B cell (primary cell): ENCODE measurements around the gene MIF. TPM values are rescaled to one million over a fixed set of nuclear protein-coding genes. Genes with fewer than 3 reads are reported as not detected.

Experiments
- ATAC-seq: fragments of 200-7000 bp; cut with Tn5 transposase; one replicate; pipeline ENCODE4 v1.10.0; 2021; ENCODE audit warnings: low read depth, mild to moderate bottlenecking, moderate number of reproducible peaks, moderate library complexity
- CTCF ChIA-PET: fragments of 350-600 bp; sonication (Branson Sonifier 250); formaldehyde crosslinking; loops from one replicate; lab custom pipeline; 2021; ENCODE audit warnings: antibody characterized with exemption, inconsistent platforms; lab: Charles Lee
- POLR2A ChIA-PET: fragments of 350-600 bp; sonication (Branson Sonifier 250); formaldehyde crosslinking; loops from one replicate; lab custom pipeline; 2021; ENCODE audit warnings: antibody characterized with exemption; lab: Charles Lee
- DNase-seq: peaks from one replicate; pipeline ENCODE4 v3.0.0; 2013
- H2AFZ ChIP-seq: 2 replicates; pipeline ENCODE4 v1.6.1; 2012; ENCODE audit warnings: mild to moderate bottlenecking, low read depth, low read length; ENCODE audit not compliant: insufficient read depth, poor library complexity, severe bottlenecking
- H3K27ac ChIP-seq, 2 donors: 1 replicate in 1 of 2; 2 replicates in 1 of 2; pipeline ENCODE4 v1.5.1; 2012 to 2013; ENCODE audit warnings: low read length in 2 of 2, mild to moderate bottlenecking in 2 of 2, moderate library complexity in 1 of 2
- H3K27me3 ChIP-seq, 4 experiments: fragments of 200-600 bp in 1 of 4; sonication (generic) in 1 of 4; replicated peaks in 1 of 4; 1 replicate in 2 of 4; 2 replicates in 2 of 4; pipeline versions ENCODE4 v1.6.1 to v1.7.0; 2013 to 2016; ENCODE audit warnings: low read length in 3 of 4, mild to moderate bottlenecking in 2 of 4, mixed read lengths in 1 of 4, moderate library complexity in 1 of 4; ENCODE audit not compliant: insufficient read depth in 4 of 4, control insufficient read depth in 3 of 4; ENCODE audit errors: control extremely low read depth in 1 of 4
- H3K36me3 ChIP-seq, 2 experiments: replicated peaks in 1 of 2; 1 replicate in 1 of 2; 2 replicates in 1 of 2; pipeline versions ENCODE4 v1.6.1 to v1.7.1; 2013; ENCODE audit warnings: low read length in 1 of 2; ENCODE audit not compliant: insufficient read depth in 2 of 2, control insufficient read depth in 1 of 2; ENCODE audit errors: control extremely low read depth in 1 of 2, extremely low read depth in 1 of 2
- H3K4me1 ChIP-seq, 2 donors: fragments of 200-600 bp in 1 of 2; sonication (generic) in 1 of 2; 1 replicate in 1 of 2; 2 replicates in 1 of 2; pipeline versions ENCODE4 v1.5.1 to v1.6.1; 2013 to 2017; ENCODE audit warnings: low read length in 2 of 2; ENCODE audit not compliant: control insufficient read depth in 2 of 2, insufficient read depth in 2 of 2
- H3K4me2 ChIP-seq: replicated peaks from 2 replicates; pipeline ENCODE3; 2012; ENCODE audit warnings: mild to moderate bottlenecking, low read depth, low read length; ENCODE audit not compliant: poor library complexity, severe bottlenecking
- H3K4me3 ChIP-seq, 5 experiments: fragments of 200-600 bp in 1 of 5; sonication (generic) in 1 of 5; 1 replicate in 3 of 5; 2 replicates in 2 of 5; pipeline versions ENCODE4 v1.5.1 to v1.7.0; 2011 to 2016; ENCODE audit warnings: low read length in 4 of 5, mild to moderate bottlenecking in 4 of 5, low read depth in 2 of 5, control low read depth in 1 of 5, moderate library complexity in 1 of 5; ENCODE audit not compliant: insufficient read depth in 1 of 5; ENCODE audit errors: control extremely low read depth in 1 of 5, extremely low read depth in 1 of 5
- H3K79me2 ChIP-seq: fragments of 200-600 bp; sonication (generic); one replicate; pipeline ENCODE4 v1.6.0; 2016; ENCODE audit warnings: low read length; ENCODE audit not compliant: control insufficient read depth, insufficient read depth
- H3K9ac ChIP-seq: fragments of 200-600 bp; sonication (generic); 2 replicates; pipeline ENCODE4 v1.6.1; 2017; ENCODE audit warnings: mild to moderate bottlenecking, low read length, moderate library complexity
- H3K9me3 ChIP-seq, 3 donors: one replicate each; pipeline versions ENCODE4 v1.6.1 to v1.7.1; 2013; ENCODE audit warnings: low read length in 2 of 3; ENCODE audit not compliant: control insufficient read depth in 2 of 3, insufficient read depth in 1 of 3; ENCODE audit errors: control extremely low read depth in 1 of 3
- H4K20me1 ChIP-seq: 2 replicates; pipeline ENCODE4 v1.6.0; 2012; ENCODE audit warnings: mild to moderate bottlenecking, low read length; ENCODE audit not compliant: insufficient read depth, control insufficient read depth, poor library complexity, severe bottlenecking
- H3K27ac Mint-ChIP-seq: one replicate; pipeline ENCODE4 v1.8.0; 2021; ENCODE audit warnings: mixed read lengths
- H3K27me3 Mint-ChIP-seq: one replicate; pipeline ENCODE4 v1.8.0; 2021; ENCODE audit warnings: mixed read lengths
- H3K4me1 Mint-ChIP-seq: one replicate; pipeline ENCODE4 v1.8.0; 2021; ENCODE audit warnings: mixed read lengths
- H3K4me3 Mint-ChIP-seq: one replicate; pipeline ENCODE4 v1.8.0; 2021; ENCODE audit warnings: mixed read lengths
- H3K9me3 Mint-ChIP-seq: one replicate; pipeline ENCODE4 v1.8.0; 2022; ENCODE audit warnings: mixed read lengths; ENCODE audit not compliant: insufficient read depth
- EZH2 ChIP-seq: IDR thresholded peaks from 2 replicates; pipeline ENCODE4 v1.6.1; 2012; ENCODE audit warnings: borderline replicate concordance, low read depth, mild to moderate bottlenecking, moderate library complexity, low read length; ENCODE audit not compliant: insufficient read depth, poor library complexity, severe bottlenecking
- WGBS: methylation state at CpG from one replicate; pipeline ENCODE4 v1.1.5; 2013; ENCODE audit warnings: missing lambda C conversion rate; ENCODE audit not compliant: insufficient coverage; 5-methylcytosine and 5-hydroxymethylcytosine counted together
- intact Hi-C: fragments of 100-400 bp; cut with micrococcal nuclease; formaldehyde crosslinking; loops from one replicate; pipeline ENCODE4 v1.10.0; 2022
- polyA plus RNA-seq: library from polyadenylated mRNA; depleted of rRNA; stranded (reverse); fragments of >200 nt; gene quantifications from 2 replicates; pipeline ENCODE4 v1.2.3, GENCODE V29; 2012
- total RNA-seq, 2 donors: library from RNA; stranded (reverse); fragments of 120-200 nt in 1 of 2; gene quantifications; 1 replicate in 1 of 2; 2 replicates in 1 of 2; pipeline versions ENCODE4 v1.2.3 to v1.2.4, GENCODE V29; 2013 to 2022
- TF ChIP-seq, protein P1 (sequence below): fragments of 200-600 bp; IDR thresholded peaks from one replicate; pipeline ENCODE4 v1.8.0; 2022; ENCODE audit warnings: antibody characterized with exemption, mild to moderate bottlenecking

Gene MIF
- total and polyA plus RNA-seq, 2 donors (not counting 1 experiment from before 2014, with no cell fraction given) = 143 to 272 TPM

DNA sequence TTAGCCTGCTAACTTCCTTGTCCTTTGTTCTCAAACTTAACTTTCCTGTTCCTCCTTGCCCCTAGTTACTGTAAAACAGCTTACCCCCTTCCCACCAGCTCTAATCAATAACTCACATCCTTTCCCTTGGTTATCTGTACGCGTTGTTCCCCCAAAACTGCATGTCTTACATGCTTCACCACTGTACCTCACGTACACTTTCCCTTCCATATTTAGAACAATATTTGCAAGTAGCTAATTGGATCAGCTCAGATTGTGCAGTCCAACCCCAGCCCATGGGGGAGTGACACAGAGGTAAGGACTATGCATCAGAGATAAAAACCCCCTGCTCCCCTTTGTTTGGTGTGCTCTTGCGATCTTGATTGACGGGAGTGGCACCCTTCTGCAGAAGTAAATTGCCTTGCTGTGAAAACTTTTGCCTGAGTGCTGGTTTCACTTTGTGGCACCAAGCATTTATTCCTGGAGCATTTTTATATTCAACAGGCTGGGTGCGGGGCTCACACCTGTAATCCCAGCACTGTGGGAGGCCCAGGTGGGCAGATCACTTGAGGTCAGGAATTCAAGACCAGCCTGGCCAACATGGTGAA lies 30.9 kb downstream of the MIF start:
- H3K27me3 ChIP-seq = peaks cover 0 to 2% (median 0%) of the 10 kb centered on the region in 4 experiments
- H3K9me3 Mint-ChIP-seq = peaks cover 4% of the 10 kb centered on the region
- DNase-seq = peak; percentile 6
- no peaks in the 10 kb centered on the region for H3K27me3 Mint-ChIP-seq
- peak overlapping the region; percentile 50 for H3K27ac Mint-ChIP-seq
- H3K4me3 Mint-ChIP-seq = no peak overlapping the region
- peaks cover 13% of the 10 kb centered on the region for H3K4me1 Mint-ChIP-seq
- CTCF ChIA-PET = no interaction called here
- H3K4me3 ChIP-seq = no peak overlapping the region
- no peak for ATAC-seq
- H4K20me1 ChIP-seq = no peaks in the 10 kb centered on the region
- H3K9ac ChIP-seq = no peak overlapping the region
- no peak overlapping the region for H3K27ac ChIP-seq
- H3K36me3 ChIP-seq = peaks cover 0 to 49% of the 10 kb centered on the region in 2 experiments
- TF ChIP-seq, protein P1, sequence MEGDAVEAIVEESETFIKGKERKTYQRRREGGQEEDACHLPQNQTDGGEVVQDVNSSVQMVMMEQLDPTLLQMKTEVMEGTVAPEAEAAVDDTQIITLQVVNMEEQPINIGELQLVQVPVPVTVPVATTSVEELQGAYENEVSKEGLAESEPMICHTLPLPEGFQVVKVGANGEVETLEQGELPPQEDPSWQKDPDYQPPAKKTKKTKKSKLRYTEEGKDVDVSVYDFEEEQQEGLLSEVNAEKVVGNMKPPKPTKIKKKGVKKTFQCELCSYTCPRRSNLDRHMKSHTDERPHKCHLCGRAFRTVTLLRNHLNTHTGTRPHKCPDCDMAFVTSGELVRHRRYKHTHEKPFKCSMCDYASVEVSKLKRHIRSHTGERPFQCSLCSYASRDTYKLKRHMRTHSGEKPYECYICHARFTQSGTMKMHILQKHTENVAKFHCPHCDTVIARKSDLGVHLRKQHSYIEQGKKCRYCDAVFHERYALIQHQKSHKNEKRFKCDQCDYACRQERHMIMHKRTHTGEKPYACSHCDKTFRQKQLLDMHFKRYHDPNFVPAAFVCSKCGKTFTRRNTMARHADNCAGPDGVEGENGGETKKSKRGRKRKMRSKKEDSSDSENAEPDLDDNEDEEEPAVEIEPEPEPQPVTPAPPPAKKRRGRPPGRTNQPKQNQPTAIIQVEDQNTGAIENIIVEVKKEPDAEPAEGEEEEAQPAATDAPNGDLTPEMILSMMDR = no peak
- no peak for TF ChIP-seq EZH2
- intact Hi-C loops = no loop called here
- POLR2A ChIA-PET = no interaction called here
- peaks cover 6 to 12% of the 10 kb centered on the region in 2 donors for H3K4me1 ChIP-seq
- H3K4me2 ChIP-seq = no peak overlapping the region
- peaks cover 0 to 28% (median 9%) of the 10 kb centered on the region in 3 donors for H3K9me3 ChIP-seq
- H3K79me2 ChIP-seq = peaks cover 36% of the 10 kb centered on the region
- no peak overlapping the region for H2AFZ ChIP-seq
- WGBS = 92% methylated on average over 4 of the region's 6 CpGs

DNA sequence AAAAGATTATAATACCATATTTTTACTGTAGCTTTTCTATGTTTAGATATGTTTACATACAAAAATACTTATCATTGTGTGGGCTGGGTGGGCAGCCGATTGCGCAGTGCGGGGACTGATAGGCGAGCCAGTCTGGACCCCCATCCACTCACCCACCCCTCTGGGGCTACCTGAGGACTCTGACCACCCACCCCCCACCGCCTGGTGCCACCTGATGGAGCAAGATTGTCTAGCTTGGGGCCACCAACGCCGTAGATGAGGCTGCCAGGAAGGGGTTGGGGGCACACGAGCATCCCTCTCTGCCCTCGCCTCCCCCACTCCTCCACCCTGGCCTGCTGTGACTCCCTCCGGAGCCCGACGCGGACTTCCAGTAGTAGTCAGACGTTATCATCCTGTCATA lies 32.4 kb downstream of the MIF start:
- Histone ChIP-seq H3K9me3 (peaks cover 0 to 32% (median 9%) of the 10 kb centered on the region in 3 donors), H3K27me3 (peaks cover 0 to 2% (median 0%) of the 10 kb centered on the region in 4 experiments), H4K20me1 (no peaks in the 10 kb centered on the region), H3K4me2 (no peak overlapping the region), H3K27ac (no peak overlapping the region), H3K4me1 (peaks cover 6 to 12% of the 10 kb centered on the region in 2 donors), H2AFZ (no peak overlapping the region), H3K4me3 (no peak overlapping the region), H3K79me2 (peaks cover 38% of the 10 kb centered on the region), H3K36me3 (peaks cover 0 to 54% of the 10 kb centered on the region in 2 experiments), H3K9ac (no peak overlapping the region)
- CTCF ChIA-PET = interaction anchor here (0.5 to 0.6 kb wide), 2 partner anchors 63 to 189 kb away, joined by 3 to 4 read pairs; no protein-coding TSS in a partner anchor
- peaks cover 13% of the 10 kb centered on the region for H3K4me1 Mint-ChIP-seq
- ATAC-seq (no peak), DNase-seq (peak; percentile 0)
- POLR2A ChIA-PET = no interaction called here
- WGBS = 97% methylated on average over 7 of the region's 14 CpGs
- TF ChIP-seq, protein P1 = no peak
- no peak for TF ChIP-seq EZH2
- H3K27me3 Mint-ChIP-seq = no peaks in the 10 kb centered on the region
- no peak overlapping the region for H3K27ac Mint-ChIP-seq
- no peak overlapping the region for H3K4me3 Mint-ChIP-seq
- peaks cover 4% of the 10 kb centered on the region for H3K9me3 Mint-ChIP-seq
- intact Hi-C loops = no loop called here
